GM12892 (cell line): ENCODE data around the gene C19orf18. TPM values are rescaled to one million over a fixed set of nuclear protein-coding genes. Genes with fewer than 3 reads are reported as not detected.
A peak's percentile ranks its signal among the peaks of the same experiment; 100 is the strongest.
"Not testable (repeated sequence)": the region's sequence is repeated elsewhere in the genome, so short reads cannot be mapped to it uniquely, and the experiment has no call there.

Source experiments
- DNase-seq: peaks from one replicate; pipeline ENCODE4 v3.0.0; 2011; ENCODE audit not compliant: insufficient read length
- FAIRE-seq: peaks from 2 replicates; lab custom pipeline; 2011; peaks lifted over from hg19 to GRCh38; lab: Jason Lieb, UNC
- POLR2A ChIP-seq: IDR thresholded peaks from 2 replicates; pipeline ENCODE4 v1.6.1; 2011; ENCODE audit warnings: low read depth, low read length, control low read depth
- POLR2AphosphoS5 ChIP-seq: IDR thresholded peaks from 2 replicates; pipeline ENCODE4 v1.6.1; 2011; ENCODE audit warnings: low read depth, low read length, control low read depth
- TAF1 ChIP-seq: IDR thresholded peaks from 2 replicates; pipeline ENCODE4 v1.6.1; 2011; ENCODE audit warnings: low read depth, mild to moderate bottlenecking, control low read depth, low read length, borderline replicate concordance
- polyA plus RNA-seq: library from polyadenylated mRNA; unstranded; fragments of >200 nt; gene quantifications from one replicate; pipeline ENCODE4 v1.2.1, GENCODE V29; 2012; ENCODE audit warnings: missing spikeins, inconsistent platforms; ENCODE audit not compliant: missing spikeins

Gene C19orf18
- polyA plus RNA-seq: 0.32 TPM

DNA sequence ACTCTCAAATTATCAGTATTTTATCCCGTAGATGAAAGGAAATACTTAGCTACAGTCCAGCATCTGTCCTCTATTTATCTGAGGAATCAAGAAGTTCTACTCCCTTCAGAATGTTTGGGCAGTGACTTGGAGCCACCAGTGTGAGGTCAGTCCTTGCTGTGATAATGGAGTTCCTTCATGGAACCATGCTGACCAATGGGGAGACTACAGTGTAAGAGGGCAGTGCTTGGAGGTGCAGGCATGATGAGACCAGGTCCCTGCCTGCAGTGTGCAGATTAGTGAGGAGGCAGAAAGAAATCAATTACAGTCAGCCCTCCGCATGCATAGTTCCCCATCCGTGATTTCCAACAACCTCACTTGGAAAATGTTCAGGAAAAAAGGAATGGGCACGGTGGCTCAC is at the start of gene C19orf18:
TSS of gene C19orf18 (minus strand) at position 101 of the 400 bp plus-strand sequence. CDS start 102 bp downstream, outside the sequence.
- FAIRE-seq (no peak), DNase-seq (no peak)
- TF ChIP-seq TAF1: no peak

DNA sequence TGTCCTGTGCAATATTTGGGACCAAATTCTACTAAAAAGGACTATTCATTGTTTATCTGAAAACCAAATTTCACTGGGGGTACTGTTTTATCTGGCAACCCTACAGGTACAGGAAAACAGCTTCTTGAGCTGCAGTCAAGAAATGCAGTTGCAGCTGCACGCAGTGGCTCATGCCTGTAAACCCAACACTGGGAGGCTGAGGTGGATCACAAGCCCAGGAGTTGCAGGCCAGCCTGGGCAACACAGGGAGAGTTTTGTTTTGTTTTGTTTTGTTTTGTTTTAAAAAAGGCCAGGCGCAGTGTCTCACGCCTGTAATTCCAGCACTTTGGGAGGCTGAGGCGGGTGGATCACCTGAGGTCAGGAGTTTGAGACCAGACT is 47.9 kb upstream of the C19orf18 start:
- FAIRE-seq: no peak
- no peak for TF ChIP-seq POLR2AphosphoS5
- no peak for TF ChIP-seq TAF1
- TF ChIP-seq POLR2A: no peak

DNA sequence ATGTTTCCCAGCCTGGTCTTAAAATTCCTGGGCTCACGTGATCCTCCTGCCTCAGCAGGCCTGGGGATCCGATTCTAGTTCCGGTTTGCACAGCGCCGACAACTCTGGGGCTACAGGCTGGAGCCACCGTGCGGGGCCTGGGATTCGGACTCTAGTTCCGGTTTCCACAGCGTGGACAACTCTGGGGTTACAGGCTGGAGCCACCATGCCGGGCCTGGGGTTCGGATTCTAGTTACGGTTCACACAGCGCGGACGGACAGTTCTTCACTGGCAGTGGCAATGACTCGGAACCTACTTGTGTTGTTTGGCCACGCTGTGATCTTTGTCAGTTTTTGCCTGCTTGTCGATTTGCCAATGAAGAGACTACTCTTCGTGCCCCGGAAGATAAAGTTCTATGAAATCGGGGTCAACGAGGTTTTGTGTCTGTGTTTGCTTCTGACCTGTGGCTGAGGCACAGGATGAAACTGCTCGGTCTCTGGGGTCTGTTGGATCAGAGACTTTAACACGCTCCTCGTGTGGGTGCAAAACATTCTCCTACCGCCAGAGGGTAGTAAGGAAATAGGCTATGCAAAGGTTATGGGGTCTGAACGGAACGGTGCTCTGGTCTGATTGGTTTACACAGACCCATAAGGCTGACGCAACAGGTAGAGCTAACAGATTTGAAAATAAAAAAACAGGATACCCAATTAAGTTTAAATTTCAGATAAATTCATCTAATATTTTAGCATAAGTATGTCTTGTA is 47.4 kb upstream of the C19orf18 start:
- FAIRE-seq (no peak), DNase-seq (no peak)
- TF ChIP-seq POLR2AphosphoS5 (no peak), TAF1 (no peak), POLR2A (no peak)

More for the DNA sequence above, 47.9 kb upstream of the C19orf18 start:
- DNase-seq: no peak

DNA sequence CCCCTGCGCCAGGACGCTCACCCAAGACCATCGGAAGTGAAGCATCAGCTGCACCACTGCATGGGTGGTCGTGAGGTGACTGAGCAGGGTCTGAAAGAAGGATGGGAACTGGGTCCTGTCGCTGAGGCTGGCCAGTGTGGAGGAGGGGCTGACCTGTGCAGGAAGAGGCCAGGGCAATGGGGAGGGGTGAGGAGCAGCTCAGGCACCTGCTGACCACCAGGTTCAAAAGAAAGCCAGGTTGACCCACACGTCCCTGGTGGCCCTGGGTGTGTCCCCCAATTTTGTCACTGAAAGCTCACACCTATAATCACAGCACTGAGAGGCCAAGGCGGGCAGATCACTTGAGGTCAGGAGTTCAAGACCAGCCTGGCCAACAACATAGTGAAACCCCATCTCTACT is 45.8 kb upstream of the C19orf18 start:
- FAIRE-seq (no peak), DNase-seq (no peak)
- TF ChIP-seq POLR2AphosphoS5 (no peak), POLR2A (no peak), TAF1 (no peak)

- TF ChIP-seq TAF1 (no peak), POLR2A (no peak), POLR2AphosphoS5 (no peak)
- DNase-seq: no peak
- no peak for FAIRE-seq
These were observed 39.8 kb upstream of the C19orf18 start for GRCh38 chr19:58014141-58014540.

DNA sequence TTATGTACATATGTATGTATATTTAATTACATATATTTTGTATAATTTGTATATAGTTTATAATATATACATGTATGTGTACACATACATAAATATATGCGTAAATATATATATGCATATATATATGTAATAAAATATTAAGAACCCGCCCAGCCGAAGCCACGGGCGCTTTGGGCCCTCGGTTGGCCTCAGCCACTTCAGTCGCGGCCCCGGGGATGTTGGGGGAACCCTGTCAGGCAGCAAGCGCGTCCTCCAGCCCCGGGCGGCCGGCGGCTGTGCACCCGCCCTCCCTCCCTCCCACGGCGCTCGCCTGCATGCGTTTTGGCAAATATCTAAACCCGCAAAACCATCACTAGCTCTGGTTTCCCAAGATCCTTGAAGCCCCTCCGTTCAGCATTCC is 36.2 kb upstream of the C19orf18 start:
- FAIRE-seq: no peak
- no peak for TF ChIP-seq POLR2AphosphoS5
- no peak for TF ChIP-seq TAF1
- no peak for TF ChIP-seq POLR2A

GRCh38 chr19:58009666-58010301 is 35.5 kb upstream of the C19orf18 start:
- DNase-seq: peak; percentile 37
- TF ChIP-seq POLR2A (peak; percentile 35; the same call in 1 of the 2 replicates), POLR2AphosphoS5 (no peak)
- no peak for FAIRE-seq

More for the DNA sequence above, 36.2 kb upstream of the C19orf18 start:
- DNase-seq: no peak

DNA sequence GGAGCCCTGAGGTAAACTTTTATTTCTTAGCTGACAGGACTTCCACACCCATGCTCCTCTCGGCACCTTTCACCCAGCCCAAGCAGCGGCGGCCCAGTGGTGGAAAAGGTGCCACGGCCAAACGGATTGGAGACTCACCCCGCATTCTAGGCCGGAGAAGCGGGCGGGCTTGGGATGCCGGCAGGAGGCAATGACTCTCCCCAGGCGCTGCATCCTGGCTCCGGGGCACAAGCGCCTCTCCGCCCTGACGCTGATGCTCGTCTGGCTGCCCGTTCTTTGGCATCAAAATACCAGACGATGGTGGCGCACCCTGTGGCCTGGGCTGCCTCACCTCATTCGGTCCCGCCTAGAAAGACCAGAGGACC is 34.9 kb upstream of the C19orf18 start:
- no peak for FAIRE-seq
- no peak for TF ChIP-seq POLR2AphosphoS5
- TF ChIP-seq TAF1: no peak
- no peak for TF ChIP-seq POLR2A

DNA sequence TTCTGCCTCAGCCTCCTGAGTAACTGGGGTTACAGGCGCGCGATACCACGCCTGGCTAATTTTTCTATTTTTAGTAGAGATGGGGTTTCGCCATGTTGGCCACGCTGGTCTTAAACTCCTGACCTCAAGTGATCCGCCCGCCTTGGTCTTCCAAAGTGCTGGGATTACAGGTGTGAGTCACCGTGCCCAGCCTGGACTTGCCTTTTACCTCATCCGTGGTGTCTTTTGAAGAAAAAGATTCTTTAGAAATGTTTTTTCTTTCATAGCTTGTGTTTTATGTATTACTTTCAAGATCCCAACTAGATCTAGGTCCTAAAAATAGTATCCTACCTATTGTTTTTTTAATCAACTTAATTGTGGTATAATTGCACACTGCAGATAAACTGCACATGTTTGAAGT is 34.5 kb upstream of the C19orf18 start:
- not testable (repeated sequence) for DNase-seq, FAIRE-seq

More for the DNA sequence above, 34.9 kb upstream of the C19orf18 start:
- no peak for DNase-seq

DNA sequence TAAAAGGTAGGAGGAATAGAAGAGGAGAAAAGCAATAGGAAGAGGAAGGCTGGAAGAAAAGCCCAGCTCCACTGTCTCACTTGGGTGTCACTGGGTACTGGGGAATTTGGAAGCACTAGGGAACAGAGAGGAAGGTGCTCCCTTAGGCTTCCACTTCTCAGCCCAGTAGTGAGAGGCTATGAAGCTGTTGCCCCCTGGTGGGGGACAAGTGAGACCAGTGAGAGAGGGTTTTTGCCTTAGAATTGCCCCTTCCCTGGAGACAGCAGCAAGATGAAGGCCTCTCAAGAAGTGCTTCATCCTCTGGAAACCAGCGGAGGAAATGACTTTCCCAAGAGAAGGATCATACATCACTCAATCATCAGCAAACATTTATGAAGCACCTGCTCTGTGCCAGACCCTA is 33.0 kb upstream of the C19orf18 start:
- DNase-seq: no peak
- no peak for FAIRE-seq
- TF ChIP-seq POLR2AphosphoS5: no peak
- TF ChIP-seq POLR2A: no peak
- no peak for TF ChIP-seq TAF1

- FAIRE-seq (no peak), DNase-seq (no peak)
- no peak for TF ChIP-seq POLR2A
- no peak for TF ChIP-seq TAF1
These were observed 29.0 kb upstream of the C19orf18 start for GRCh38 chr19:58003174-58003828.

- TF ChIP-seq POLR2A (peak; percentile 76; the same call in 1 of the 2 replicates), TAF1 (0 out of 2 replicates have a peak, but pooled peaks have one; percentile 28), POLR2AphosphoS5 (0 out of 2 replicates have a peak, but pooled peaks have one; percentile 39)
- FAIRE-seq: peak; percentile 97
- peak; percentile 93 for DNase-seq
These were observed 28.2 kb upstream of the C19orf18 start, which contains the start of gene ZNF606 for GRCh38 chr19:58002384-58003173. ZNF606 (minus strand) TSS chr19:58002820; CDS start chr19:58001319, 1,501 bp downstream.
